ENCODE results near the gene TAF1B. TPM values are rescaled to one million over a fixed set of nuclear protein-coding genes. Genes with fewer than 3 reads are reported as not detected.

TAF1B gene
- total and polyA plus RNA-seq, 2 experiments from 2014 or later: 8.0 to 19.4 TPM

DNA sequence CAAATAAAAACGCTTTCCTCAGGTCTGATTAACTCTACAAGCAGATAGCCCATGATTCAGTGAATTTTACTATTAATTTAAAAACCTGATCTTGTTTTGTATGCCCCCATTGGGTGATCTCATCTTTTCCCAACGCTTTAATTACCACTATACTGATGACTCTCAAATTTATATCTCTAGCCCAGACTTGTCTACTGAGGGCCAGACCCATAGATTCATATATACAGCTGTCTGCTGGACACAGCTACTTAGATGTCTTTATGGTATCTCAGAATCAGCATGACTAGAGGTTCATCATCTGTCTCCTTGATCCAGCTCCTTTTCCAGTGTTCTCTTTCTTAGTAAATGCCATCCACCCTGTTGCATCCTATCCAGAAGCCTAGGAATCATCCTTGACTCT is 33.8 kb downstream of the TAF1B start:
- Histone ChIP-seq H3K27me3 (no peaks in the 10 kb centered on the region), H3K9me2 (replicated peaks; ENCODE audit: insufficient read depth) (no peaks in the 10 kb centered on the region), H3K4me3 (no peak overlapping the region), H3K79me2 (no peaks in the 10 kb centered on the region), H3K36me3 (replicated peaks; ENCODE audit: insufficient read depth, low read depth) (no peaks in the 10 kb centered on the region), H3K9me3 (ENCODE audit: low read depth) (no peaks in the 10 kb centered on the region), H3K4me1 (ENCODE audit: insufficient read depth) (no peaks in the 10 kb centered on the region), H2AFZ (no peak overlapping the region), H3K27ac (no peak overlapping the region), H4K20me1 (ENCODE audit: insufficient read depth, poor library complexity, severe bottlenecking) (no peaks in the 10 kb centered on the region), H3K4me2 (no peak overlapping the region)
- no peak for TF ChIP-seq EZH2 (IDR thresholded peaks at IDR 0.05; ENCODE audit: borderline replicate concordance)
- no peak for TF ChIP-seq EZH2phosphoT487 (IDR thresholded peaks at IDR 0.05; ENCODE audit: low read depth, severe bottlenecking, unreplicated experiment)
- TF ChIP-seq, protein P1, sequence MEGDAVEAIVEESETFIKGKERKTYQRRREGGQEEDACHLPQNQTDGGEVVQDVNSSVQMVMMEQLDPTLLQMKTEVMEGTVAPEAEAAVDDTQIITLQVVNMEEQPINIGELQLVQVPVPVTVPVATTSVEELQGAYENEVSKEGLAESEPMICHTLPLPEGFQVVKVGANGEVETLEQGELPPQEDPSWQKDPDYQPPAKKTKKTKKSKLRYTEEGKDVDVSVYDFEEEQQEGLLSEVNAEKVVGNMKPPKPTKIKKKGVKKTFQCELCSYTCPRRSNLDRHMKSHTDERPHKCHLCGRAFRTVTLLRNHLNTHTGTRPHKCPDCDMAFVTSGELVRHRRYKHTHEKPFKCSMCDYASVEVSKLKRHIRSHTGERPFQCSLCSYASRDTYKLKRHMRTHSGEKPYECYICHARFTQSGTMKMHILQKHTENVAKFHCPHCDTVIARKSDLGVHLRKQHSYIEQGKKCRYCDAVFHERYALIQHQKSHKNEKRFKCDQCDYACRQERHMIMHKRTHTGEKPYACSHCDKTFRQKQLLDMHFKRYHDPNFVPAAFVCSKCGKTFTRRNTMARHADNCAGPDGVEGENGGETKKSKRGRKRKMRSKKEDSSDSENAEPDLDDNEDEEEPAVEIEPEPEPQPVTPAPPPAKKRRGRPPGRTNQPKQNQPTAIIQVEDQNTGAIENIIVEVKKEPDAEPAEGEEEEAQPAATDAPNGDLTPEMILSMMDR (IDR thresholded peaks at IDR 0.05; ENCODE audit: poor library complexity): no peak
- 84% methylated on average over 2 of the region's 2 CpGs for WGBS (ENCODE audit: low lambda C conversion rate, missing lambda C conversion rate)
- DNase-seq (ENCODE audit: low spot score): no peak

DNA sequence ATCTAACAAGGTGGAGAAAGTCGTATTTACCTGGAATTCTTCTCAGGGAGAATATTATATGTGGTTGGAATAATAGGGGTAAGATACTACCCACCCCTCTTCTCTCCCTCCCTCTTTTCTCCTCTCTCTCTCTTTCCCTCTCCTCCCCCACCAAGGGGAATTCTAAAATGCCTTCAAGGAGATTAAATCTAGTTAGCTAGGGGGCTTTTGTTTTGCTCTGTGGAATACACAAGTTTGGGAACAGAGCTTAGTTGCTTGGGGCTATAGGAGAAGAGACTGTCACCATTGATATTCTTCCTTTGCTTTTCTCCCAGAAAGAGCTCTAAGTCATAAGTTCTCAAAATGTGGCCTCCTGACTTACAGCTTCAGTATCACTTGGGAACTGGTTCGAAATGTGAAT is 34.5 kb downstream of the TAF1B start:
- H3K27me3 ChIP-seq: no peaks in the 10 kb centered on the region
- H4K20me1 ChIP-seq (ENCODE audit: insufficient read depth, poor library complexity, severe bottlenecking): no peaks in the 10 kb centered on the region
- WGBS (ENCODE audit: low lambda C conversion rate, missing lambda C conversion rate): 90% methylated on average over 2 of the region's 2 CpGs
- no peak for DNase-seq (ENCODE audit: low spot score)
- H3K27ac ChIP-seq: no peak overlapping the region
- H3K36me3 ChIP-seq (replicated peaks; ENCODE audit: insufficient read depth, low read depth): no peaks in the 10 kb centered on the region
- no peak overlapping the region for H3K4me2 ChIP-seq
- H3K4me1 ChIP-seq (ENCODE audit: insufficient read depth): no peaks in the 10 kb centered on the region
- H3K4me3 ChIP-seq: no peak overlapping the region
- no peaks in the 10 kb centered on the region for H3K79me2 ChIP-seq
- no peaks in the 10 kb centered on the region for H3K9me3 ChIP-seq (ENCODE audit: low read depth)
- H3K9me2 ChIP-seq (replicated peaks; ENCODE audit: insufficient read depth): no peaks in the 10 kb centered on the region
- H2AFZ ChIP-seq: no peak overlapping the region
- no peak for TF ChIP-seq EZH2phosphoT487 (IDR thresholded peaks at IDR 0.05; ENCODE audit: low read depth, severe bottlenecking, unreplicated experiment)
- no peak for TF ChIP-seq EZH2 (IDR thresholded peaks at IDR 0.05; ENCODE audit: borderline replicate concordance)
- TF ChIP-seq, protein P1 (IDR thresholded peaks at IDR 0.05; ENCODE audit: poor library complexity): no peak

DNA sequence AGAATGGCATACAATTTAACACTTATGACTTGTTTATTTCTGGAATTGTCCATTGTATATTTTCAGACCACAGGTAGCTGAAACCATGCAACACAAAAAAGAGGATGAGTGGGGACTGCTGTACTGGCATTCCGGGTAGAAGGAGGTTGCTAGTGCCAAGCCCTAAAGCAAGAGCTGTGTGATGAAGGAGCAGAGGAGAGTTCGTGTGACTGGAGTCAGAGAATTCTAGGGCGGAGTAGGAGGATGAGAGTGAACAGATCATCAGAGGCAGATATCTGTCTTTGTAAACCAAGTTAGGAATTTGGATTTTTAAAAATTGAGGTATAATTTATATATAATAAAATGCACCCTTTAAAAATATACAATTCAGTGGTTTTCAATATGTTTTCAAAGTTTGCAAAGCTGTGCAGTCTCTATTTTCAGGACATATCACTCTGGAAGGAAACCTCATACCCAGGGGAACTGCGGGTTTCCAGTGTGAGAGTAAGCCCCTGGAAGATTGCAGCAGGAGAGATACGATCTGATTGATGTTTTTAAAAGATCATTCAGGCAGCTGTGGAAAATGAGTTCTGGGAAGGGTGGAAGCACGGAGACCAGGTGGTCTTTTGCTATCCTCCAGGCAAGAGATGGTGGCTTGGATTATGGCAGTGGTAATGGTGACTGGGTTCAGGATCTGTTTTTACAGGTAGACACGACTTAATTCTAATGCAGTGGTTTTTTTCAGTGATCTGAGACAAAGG is 36.4 kb downstream of the TAF1B start:
- no peak overlapping the region for H3K4me2 ChIP-seq
- H3K27me3 ChIP-seq: no peaks in the 10 kb centered on the region
- TF ChIP-seq, protein P1 (IDR thresholded peaks at IDR 0.05; ENCODE audit: poor library complexity): no peak
- no peaks in the 10 kb centered on the region for H3K9me3 ChIP-seq (ENCODE audit: low read depth)
- no peaks in the 10 kb centered on the region for H3K9me2 ChIP-seq (replicated peaks; ENCODE audit: insufficient read depth)
- no peak overlapping the region for H3K27ac ChIP-seq
- no peaks in the 10 kb centered on the region for H3K79me2 ChIP-seq
- no peaks in the 10 kb centered on the region for H3K4me1 ChIP-seq (ENCODE audit: insufficient read depth)
- WGBS (ENCODE audit: low lambda C conversion rate, missing lambda C conversion rate): 79% methylated on average over 7 of the region's 7 CpGs
- H3K36me3 ChIP-seq (replicated peaks; ENCODE audit: insufficient read depth, low read depth): no peaks in the 10 kb centered on the region
- no peak for DNase-seq (ENCODE audit: low spot score)
- H4K20me1 ChIP-seq (ENCODE audit: insufficient read depth, poor library complexity, severe bottlenecking): no peaks in the 10 kb centered on the region
- no peak overlapping the region for H3K4me3 ChIP-seq
- no peak overlapping the region for H2AFZ ChIP-seq
